ENCODE data around the gene PARP15. TPM values are rescaled to one million over a fixed set of nuclear protein-coding genes. Genes with fewer than 3 reads are reported as not detected.

Gene PARP15
- total RNA-seq = under 0.01 and 0.11 TPM in 2 replicates

DNA sequence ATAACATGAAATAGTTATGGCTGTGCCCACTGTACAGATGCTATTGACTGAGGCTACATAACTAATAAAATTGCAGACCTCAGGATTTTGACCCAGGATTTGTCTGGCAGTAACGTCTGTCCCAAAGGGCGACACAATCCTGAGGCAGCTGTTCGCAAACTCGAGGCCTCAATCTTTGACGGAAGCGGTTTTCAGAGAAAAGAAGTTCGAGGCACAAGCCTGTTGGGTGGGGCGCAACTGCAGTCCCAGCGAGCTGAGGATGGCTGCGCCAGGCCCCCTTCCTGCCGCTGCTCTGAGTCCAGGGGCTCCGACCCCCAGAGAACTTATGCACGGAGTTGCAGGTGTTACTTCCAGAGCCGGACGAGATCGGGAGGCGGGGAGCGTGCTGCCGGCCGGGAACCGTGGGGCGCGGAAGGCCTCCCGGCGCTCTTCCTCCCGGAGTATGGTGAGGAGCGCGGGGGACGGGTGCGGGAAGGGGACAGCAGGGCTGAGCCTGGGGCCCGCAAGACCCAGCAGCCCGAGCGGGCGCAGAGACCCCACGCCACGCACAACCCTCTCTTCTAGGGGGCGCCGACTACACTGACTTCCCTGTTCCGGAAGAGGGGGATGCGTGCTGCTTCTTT is at the start of gene PARP15:
Gene PARP15 (plus strand): TSS at position 242 of the 623 bp plus-strand sequence. CDS start 18 bp downstream, at position 260.

DNA sequence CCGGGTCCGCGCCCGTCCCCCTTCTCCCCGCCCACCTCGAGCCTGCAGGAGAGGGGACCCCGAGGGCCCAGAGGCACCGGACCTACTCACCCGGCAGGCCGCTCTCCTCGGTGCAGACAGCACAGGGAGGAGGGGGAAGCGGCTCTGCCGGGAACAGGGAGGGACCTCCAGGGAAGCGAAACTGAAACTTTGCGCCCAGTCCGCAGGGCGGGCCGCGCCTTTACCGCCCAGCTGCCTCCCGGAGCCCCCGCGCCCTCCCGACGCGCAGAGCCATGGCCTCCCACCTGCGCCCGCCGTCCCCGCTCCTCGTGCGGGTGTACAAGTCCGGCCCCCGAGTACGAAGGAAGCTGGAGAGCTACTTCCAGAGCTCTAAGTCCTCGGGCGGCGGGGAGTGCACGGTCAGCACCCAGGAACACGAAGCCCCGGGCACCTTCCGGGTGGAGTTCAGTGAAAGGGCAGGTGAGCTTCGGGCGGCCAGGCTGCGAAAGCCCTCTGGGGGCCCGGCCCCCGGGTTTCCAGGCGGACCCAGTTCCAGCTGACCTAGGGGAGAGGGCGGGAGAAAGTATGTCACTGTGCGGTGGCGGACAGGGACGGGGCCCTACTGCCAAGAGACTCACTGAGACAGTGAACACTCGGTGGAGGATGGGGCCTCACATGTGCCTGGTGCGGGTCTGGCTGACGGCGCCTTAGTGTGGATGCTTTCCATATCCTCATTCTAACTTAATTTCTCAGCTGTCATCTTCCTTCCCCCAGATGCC is 13.1 kb upstream of the PARP15 start, which contains the start of the genes DTX3L and PARP9:
Gene DTX3L (plus strand): TSS at position 184 of the 758 bp plus-strand sequence. CDS start 89 bp downstream, at position 273.
Gene PARP9 (minus strand): TSS at position 146 of the 758 bp plus-strand sequence. CDS start 4,680 bp downstream, outside the sequence.

DNA sequence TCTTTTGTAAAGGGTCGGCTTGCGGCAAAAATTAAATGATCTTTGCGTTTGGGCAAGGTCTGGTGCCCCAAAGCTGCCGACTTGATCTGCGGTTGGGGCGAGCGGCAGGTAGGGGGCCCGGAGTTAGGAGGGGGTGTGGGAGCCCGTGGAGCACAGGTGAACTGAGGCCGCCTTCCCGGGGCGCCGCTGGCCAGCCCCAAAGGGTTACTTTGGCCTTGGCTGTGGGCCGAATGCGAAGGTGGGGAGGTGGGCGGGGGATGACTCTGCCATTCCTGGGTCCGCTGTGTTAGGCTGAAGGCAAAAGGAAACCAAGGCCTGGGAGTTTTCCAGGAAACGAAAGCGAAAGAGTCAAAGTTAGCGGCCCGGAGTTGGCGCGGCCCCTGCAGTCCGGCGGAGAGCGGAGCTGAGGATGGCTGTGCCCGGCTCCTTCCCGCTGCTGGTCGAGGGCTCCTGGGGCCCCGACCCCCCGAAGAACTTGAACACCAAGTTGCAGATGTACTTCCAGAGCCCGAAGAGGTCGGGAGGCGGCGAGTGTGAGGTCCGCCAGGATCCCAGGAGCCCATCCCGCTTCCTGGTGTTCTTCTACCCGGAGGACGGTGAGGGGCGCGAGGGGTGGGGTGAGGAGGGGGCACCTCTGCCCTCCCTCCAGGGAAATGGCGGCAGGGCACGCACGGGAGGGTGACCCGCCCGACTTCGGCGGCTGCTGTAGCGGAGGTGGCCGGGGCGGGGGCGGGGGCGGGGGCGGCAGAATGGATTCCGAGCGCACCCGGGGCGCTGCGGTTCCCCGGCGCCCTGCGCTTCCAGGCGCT is 103.2 kb downstream of the PARP15 start, which contains the start of gene PARP14:
Gene PARP14 (plus strand): TSS at position 365 of the 809 bp plus-strand sequence. CDS start 45 bp downstream, at position 410.

Other genes with a start within 250 kb of the PARP15 start
- 31.7 and 48.6 TPM in 2 replicates for gene MIX23, start 194.4 kb upstream of the PARP15 start, total RNA-seq
- 12.0 and 18.0 TPM in 2 replicates for gene FAM162A, start 193.5 kb upstream of the PARP15 start, total RNA-seq
- 5.5 and 5.9 TPM in 2 replicates for gene WDR5B, start 161.6 kb upstream of the PARP15 start, total RNA-seq
- 34.5 and 54.9 TPM in 2 replicates for gene KPNA1, start 62.7 kb upstream of the PARP15 start, total RNA-seq
- 23.0 and 23.7 TPM in 2 replicates for gene PARP9, start 13.3 kb upstream of the PARP15 start, total RNA-seq
- 15.5 and 19.5 TPM in 2 replicates for gene DTX3L, start 13.3 kb upstream of the PARP15 start, total RNA-seq
- gene PARP14, start 103.2 kb downstream of the PARP15 start, total RNA-seq = 54.1 and 63.9 TPM in 2 replicates
- gene HSPBAP1, start 216.2 kb downstream of the PARP15 start, total RNA-seq = 9.3 and 10.9 TPM in 2 replicates
- 18.2 and 29.5 TPM in 2 replicates for gene SLC49A4, start 217.4 kb downstream of the PARP15 start, total RNA-seq